Metanephros (tissue), 2 donors: Measurements from ENCODE around the gene SCN4A. TPM values are rescaled to one million over a fixed set of nuclear protein-coding genes. Genes with fewer than 3 reads are reported as not detected.

Experiments
- small RNA-seq: library from RNA; depleted of rRNA; stranded (forward); fragments of <200 nt; gene quantifications from one replicate; pipeline ENCODE3, GENCODE V24; 2014; ENCODE audit warnings: low replicate concordance
- total RNA-seq: library from RNA; depleted of rRNA; stranded (reverse); fragments of >200 nt; gene quantifications from one replicate; pipeline ENCODE4 v1.2.3, GENCODE V29; 2014

The SCN4A gene
- 17.4 TPM for total RNA-seq

DNA sequence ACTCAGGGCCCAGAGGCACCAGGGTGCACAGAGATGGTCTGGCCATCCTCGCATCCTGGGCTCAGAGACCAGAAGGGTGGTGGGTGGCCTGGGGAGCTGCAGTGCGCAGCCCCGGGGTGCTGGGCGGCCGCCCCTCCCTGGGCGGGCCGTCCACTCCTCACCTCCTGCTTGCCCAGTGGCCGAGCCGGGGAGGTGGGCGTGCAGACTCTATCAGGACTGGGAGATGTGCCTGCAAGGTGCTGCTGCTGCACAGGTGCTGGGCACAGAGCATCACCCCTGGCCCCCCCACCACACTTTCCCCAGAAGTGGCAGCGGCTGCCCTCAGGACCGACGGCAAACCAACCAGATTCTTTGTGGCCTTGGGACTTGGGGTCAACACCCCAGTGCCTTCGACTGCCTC, at the start of gene SCN4A:
Gene SCN4A, minus strand, starts transcription at position 123 of the 400 bp plus-strand sequence. Its CDS starts 77 bp downstream, at position 46.

DNA sequence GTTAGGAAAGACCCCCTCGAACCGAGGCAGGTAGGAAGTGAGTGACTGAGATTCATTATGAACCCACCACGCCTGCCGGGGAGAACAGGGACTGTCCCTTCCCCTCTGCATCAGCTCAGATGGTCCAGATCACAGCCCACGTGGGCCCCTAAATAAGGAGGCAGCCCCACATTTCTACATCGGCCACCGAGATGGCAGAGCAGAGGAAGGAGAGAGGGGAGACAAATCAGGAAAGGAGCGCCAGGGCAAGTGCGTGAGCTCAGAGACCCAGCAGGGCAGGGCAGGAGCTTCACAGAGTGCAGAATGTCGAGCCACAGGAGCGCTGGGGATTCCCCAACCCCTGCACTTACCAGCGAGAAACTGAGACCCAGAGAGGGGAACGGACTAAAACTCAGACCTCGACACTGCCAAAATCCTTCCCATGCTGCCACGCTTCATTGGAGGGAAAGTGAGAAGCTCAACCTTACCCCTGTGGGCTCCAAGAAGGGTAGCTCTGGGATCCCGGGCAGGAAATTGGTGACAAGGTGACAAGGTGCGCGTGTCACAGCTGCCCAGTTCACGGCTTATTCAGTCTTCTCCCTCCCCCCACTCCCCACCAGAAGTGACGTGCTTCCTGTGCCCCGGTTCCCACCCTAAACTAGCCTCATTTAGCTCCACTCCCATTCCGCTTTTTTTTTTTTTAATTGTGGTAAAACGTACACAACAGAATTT, 47.5 kb upstream of the SCN4A start, which contains the start of gene ICAM2:
Gene ICAM2, minus strand, starts transcription at position 578 of the 711 bp plus-strand sequence. CDS start 13,942 bp downstream, outside the sequence.

DNA sequence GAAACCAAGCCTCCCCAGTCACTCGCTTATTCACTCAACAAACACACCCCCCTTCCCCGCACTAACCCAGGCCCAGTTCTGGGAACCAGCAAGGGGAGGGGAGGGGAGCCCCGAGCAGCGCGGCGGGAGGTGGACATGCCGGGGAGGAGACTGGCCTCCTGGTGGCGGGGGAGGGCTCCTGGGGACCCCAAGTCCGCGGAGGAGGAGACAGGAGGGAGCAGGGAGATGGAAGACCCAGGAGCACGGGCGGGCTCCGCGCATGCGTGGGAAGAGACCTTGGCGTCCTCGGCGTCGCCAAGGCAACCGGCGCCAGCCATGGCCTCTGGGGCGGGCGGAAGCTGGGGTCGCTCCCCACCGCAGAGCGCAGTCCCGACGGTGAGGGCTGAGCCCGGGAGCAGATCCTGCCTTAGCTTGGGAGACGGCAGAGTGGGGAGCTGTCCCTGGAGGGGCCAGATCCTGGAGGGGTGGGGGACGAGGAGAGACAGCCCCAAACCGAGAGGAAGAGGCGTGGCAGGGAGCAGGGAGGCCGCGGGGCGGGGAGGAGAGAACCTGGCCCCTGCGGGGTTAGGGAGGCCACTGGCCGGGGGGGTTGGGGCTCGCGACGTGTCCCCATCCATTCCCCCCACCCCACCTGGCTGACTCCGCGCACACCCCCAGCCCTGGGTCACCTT, 25.5 kb upstream of the SCN4A start, which contains the start of gene PRR29:
Gene PRR29, plus strand, starts transcription at position 302 of the 671 bp plus-strand sequence. Its CDS starts 14 bp downstream, at position 316.

DNA sequence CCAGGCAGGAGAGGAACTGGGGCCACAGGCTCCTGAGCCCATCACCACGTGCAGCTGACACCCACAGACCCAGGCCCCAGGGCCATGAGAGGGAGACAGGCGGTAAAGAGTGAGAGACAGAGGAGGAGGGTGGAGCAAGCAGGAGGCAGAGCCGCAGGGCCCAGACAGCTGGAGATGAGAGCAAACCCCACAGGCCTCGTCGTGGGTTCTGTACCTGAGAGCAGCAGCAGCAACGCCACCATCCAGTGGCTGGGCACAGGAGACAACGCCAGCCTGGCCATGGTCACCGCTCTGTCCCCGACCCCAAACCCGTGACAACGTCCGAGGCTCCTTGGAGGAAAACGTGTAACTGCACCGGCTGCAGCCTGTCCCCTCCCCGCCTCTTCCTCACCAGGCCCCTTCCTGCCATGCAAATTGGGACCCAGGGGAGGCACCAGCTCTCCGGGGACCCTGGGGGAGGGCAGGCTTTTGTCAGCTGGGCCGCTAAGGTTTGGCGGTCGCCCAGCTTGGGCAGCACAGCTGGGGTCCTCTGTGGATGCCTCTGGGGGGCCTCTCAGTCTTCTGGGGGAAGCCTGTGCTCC, 40.6 kb downstream of the SCN4A start, which contains the start of gene CD79B:
Gene CD79B, minus strand, starts transcription at position 351 of the 581 bp plus-strand sequence. Its CDS starts 70 bp downstream, at position 281.

DNA sequence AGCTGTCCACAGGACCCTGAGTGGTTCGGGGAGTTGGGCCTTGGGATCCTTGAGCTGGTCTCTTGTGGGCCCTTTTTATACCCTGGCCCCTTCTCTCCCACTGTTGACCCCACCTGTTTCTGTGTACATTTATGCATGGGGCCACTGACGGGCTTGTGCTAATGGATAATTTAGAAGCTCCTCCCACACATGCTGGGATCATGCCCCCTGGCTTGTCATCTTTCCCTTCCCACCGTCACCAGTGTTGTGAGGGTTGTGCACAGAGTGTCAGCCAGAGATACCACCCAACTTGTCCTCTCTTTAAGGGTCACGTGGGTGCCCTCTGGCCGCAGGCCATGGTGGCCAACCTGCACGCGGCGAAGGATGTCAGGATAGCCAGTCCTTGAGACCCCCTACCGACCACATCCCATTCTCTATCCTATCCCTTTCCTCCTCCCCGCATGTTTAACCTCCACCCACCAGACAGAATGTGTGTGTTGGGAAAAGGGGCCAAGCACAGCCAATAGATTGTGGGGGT, 53.9 kb downstream of the SCN4A start, which contains the start of gene GH1:
Gene GH1, minus strand, starts transcription at position 51 of the 517 bp plus-strand sequence. CDS start 63 bp downstream, outside the sequence.

DNA sequence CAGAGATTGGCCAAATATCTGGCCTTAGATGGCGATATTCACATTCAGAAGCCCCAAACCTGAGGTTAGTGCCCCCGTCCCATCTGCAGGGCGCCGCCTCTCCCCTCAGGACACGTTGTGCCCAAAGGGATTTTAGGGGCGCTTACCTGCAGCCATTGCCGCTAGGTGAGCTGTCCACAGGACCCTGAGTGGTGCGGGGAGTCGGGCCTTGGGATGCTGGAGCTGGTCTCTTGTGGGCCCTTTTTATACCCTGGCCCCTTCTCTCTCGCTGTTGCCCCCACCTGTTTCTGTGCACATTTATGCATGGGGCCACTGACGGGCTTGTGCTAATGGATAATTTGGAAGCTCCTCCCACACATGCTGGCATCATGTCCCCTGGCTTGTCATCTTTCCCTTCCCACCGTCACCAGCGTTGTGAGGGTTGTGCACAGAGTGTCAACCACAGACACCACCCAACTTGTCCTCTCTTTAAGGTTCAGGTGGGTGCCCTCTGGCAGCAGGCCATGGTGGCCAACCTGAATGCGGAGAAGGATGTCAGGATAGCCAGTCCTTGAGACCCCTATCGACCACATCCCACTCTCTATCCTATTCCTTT, 61.6 kb downstream of the SCN4A start, which contains the start of gene CSHL1:
Gene CSHL1, minus strand, starts transcription at position 218 of the 595 bp plus-strand sequence. Its CDS starts 62 bp downstream, at position 156.

DNA sequence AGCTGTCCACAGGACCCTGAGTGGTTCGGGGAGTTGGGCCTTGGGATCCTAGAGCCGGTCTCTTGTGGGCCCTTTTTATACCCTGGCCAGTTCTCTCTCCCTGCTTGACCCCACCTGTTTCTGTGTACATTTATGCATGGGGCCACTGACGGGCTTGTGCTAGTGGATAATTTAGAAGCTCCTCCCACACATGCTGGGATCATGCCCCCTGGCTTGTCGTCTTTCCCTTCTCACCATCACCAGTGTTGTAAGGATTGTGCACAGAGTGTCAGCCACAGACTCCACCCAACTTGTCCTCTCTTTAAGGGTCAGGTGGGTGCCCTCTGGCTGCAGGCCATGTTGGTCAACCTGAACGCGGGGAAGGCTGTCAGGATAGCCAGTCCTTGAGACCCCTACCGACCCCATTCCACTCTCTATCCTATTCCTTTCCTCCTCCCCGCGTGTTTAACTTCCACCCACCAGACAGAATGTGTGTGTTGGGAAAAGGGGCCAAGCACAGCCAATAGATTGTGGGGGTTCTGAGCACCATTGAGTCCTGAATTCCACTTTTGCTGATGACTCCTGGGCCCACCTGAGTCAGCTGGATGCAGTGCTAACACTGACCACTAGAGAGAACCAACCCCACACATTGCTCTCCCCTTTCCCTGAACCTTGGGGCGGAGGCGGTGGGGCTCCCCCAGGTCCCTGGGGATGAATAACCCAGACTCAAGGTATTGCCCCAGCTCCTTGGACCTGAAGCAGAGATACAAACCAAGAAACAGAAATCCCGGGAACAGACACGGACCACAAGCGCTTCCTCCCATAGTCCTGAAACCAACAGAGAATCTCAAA, 76.0 kb downstream of the SCN4A start, which contains the start of gene CSH1:
Gene CSH1, minus strand, starts transcription at position 51 of the 831 bp plus-strand sequence. CDS start 63 bp downstream, outside the sequence.

Small RNA genes lying within 50 kb of the gene (small RNA-seq; reads per million reads assigned to genes)
- not detected for gene AC127029.1
- gene GH1 = not detected

Other genes with a start within 250 kb of the SCN4A start
- 26.3 TPM for gene STRADA, start 231.1 kb downstream of the SCN4A start, total RNA-seq
- gene CCDC47, start 199.3 kb downstream of the SCN4A start, total RNA-seq = 44.5 TPM
- gene DDX42, start 198.7 kb downstream of the SCN4A start, total RNA-seq = 110 TPM
- 50.8 TPM for gene PSMC5, start 145.5 kb downstream of the SCN4A start, total RNA-seq
- gene FTSJ3, start 145.3 kb downstream of the SCN4A start, total RNA-seq = 48.4 TPM
- 65.7 TPM for gene SMARCD2, start 130.2 kb downstream of the SCN4A start, total RNA-seq
- not detected for gene CSH2, start 99.2 kb downstream of the SCN4A start, total RNA-seq
- not detected for gene GH2, start 91.0 kb downstream of the SCN4A start, total RNA-seq
- not detected for gene CSH1, start 76.3 kb downstream of the SCN4A start, total RNA-seq
- not detected for gene CSHL1, start 61.7 kb downstream of the SCN4A start, total RNA-seq
- not detected for gene GH1, start 54.1 kb downstream of the SCN4A start, total RNA-seq
- 6.8 TPM for gene CD79B, start 40.6 kb downstream of the SCN4A start, total RNA-seq
- gene PRR29, start 25.4 kb upstream of the SCN4A start, total RNA-seq = 0.99 TPM
- gene ICAM2, start 47.7 kb upstream of the SCN4A start, total RNA-seq = 49.9 TPM
- gene ERN1, start 157.2 kb upstream of the SCN4A start, total RNA-seq = 15.9 TPM